T-helper 22 cell (primary cell): ENCODE data around the gene CCM2.

Source experiments
- DNase-seq: peaks from one replicate; pipeline ENCODE4 v3.0.0-alpha.2; 2020; ENCODE audit warnings: low read depth

The CCM2 gene

GRCh38 chr7:45123913-45124710, 124.1 kb downstream of the CCM2 start:
- no peak for DNase-seq

- no peak for DNase-seq
Measured at GRCh38 chr7:45125193-45125904, 125.3 kb downstream of the CCM2 start.
